Suppressor macrophage treated with lipopolysaccharide for 1 hour (primary cell): ENCODE results near the gene EMID1.

ENCODE experiments used
- DNase-seq, 3 donors: peaks; one replicate each; pipeline ENCODE4 v3.0.0-alpha.2; 2020 to 2022

Gene EMID1

GRCh38 chr22:29205594-29206371 is at the start of gene EMID1:
Gene EMID1 (plus strand): TSS chr22:29205896. CDS start chr22:29206039, 143 bp downstream.
- DNase-seq: peak; percentile 35 to 57 (median 41)

- no peak for DNase-seq
These were observed 49.7 kb upstream of the EMID1 start for GRCh38 chr22:29155966-29156365.

GRCh38 chr22:29156507-29156906 is 49.2 kb upstream of the EMID1 start:
- peak in 1 of 3 donors; percentile 36 for DNase-seq

- no peak for DNase-seq
These were observed 47.7 kb upstream of the EMID1 start for GRCh38 chr22:29157759-29158535.

- no peak for DNase-seq
These were observed 47.1 kb upstream of the EMID1 start for GRCh38 chr22:29158546-29158945.

GRCh38 chr22:29163808-29164207 is 41.9 kb upstream of the EMID1 start:
- DNase-seq: no peak

GRCh38 chr22:29165321-29166060 is 40.2 kb upstream of the EMID1 start:
- DNase-seq: no peak

GRCh38 chr22:29166180-29166579 is 39.5 kb upstream of the EMID1 start:
- no peak for DNase-seq

GRCh38 chr22:29167032-29167911 is 38.4 kb upstream of the EMID1 start:
- DNase-seq: peak; percentile 78 to 86 (median 85)

GRCh38 chr22:29171721-29172120 is 34.0 kb upstream of the EMID1 start:
- DNase-seq: no peak

GRCh38 chr22:29172216-29172615 is 33.5 kb upstream of the EMID1 start:
- DNase-seq: no peak

- DNase-seq: no peak
These were observed 30.3 kb upstream of the EMID1 start for GRCh38 chr22:29175312-29175835.

- no peak for DNase-seq
These were observed 21.5 kb upstream of the EMID1 start for GRCh38 chr22:29183971-29184848.

- DNase-seq: no peak
These were observed 20.7 kb upstream of the EMID1 start for GRCh38 chr22:29184849-29185490.

GRCh38 chr22:29186302-29186701 is 19.4 kb upstream of the EMID1 start:
- DNase-seq: no peak

GRCh38 chr22:29187831-29188230 is 17.9 kb upstream of the EMID1 start:
- DNase-seq: no peak

- no peak for DNase-seq
These were observed 15.6 kb upstream of the EMID1 start for GRCh38 chr22:29190051-29190450.

GRCh38 chr22:29190918-29191317 is 14.8 kb upstream of the EMID1 start:
- DNase-seq: no peak

GRCh38 chr22:29193021-29193420 is 12.7 kb upstream of the EMID1 start:
- no peak for DNase-seq

GRCh38 chr22:29194184-29194583 is 11.5 kb upstream of the EMID1 start:
- DNase-seq: no peak
